ENCODE results near the gene SLC13A2.

DNA sequence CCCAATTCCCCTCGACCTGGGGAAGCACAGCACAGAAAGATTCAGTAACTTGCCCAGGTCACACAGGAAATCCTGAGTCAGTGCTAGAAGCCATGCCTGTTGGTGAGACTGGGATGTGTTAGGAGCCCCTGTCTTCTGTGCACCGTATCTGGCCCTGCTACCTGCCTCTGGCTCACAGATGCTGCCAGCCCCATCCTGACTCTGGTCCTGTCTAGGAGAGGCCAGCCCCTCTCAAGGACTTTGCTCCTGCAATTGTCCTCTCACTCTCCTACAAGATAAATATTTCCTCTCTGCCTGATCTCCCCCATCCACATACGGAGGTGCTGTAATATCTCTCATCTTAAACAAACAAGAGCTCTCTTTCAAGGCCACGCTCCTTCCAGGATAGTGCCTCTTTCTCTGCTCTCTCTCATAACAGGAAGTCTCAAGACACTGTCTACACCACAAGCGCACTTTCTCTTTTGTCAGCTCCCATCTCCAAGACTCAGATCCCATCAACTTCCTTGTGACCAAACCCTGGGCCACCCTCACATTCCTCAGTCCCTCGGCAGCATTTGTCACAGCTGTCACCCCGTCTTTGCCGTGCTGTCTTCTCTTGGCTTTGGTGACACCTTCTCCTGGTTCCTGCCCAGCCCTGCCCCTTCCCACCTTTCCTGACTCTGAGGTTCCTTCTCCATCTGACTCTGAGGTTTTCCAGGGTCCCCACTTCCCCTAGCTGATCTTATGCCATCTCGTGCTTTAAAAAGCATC is 1.9 kb downstream of the SLC13A2 start:
- TF ChIP-seq CTCF (IDR thresholded peaks at IDR 0.05 in 8 of 11, conservative IDR thresholded peaks at IDR 0.05 in 3 of 11) (no peak), POLR2A (IDR thresholded peaks at IDR 0.05) (no peak)

Data from spleen (tissue), 7 donors.